Measurements from ENCODE around the gene GALNTL6. TPM values are rescaled to one million over a fixed set of nuclear protein-coding genes. Genes with fewer than 3 reads are reported as not detected.

The GALNTL6 gene
- total RNA-seq, 1 experiment from 2014 or later, result not detected

GRCh38 chr4:171956678-171957077, 143.5 kb downstream of the GALNTL6 start:
- no peak overlapping the region for H2AFZ ChIP-seq
- CTCF ChIA-PET, result no interaction called here
- no peak overlapping the region for H3K4me2 ChIP-seq
- no peaks in the 10 kb centered on the region for H3K4me1 ChIP-seq (replicated peaks; ENCODE audit: insufficient read depth)
- H3K4me3 ChIP-seq, result no peak overlapping the region
- intact Hi-C loops (cut with micrococcal nuclease; ENCODE audit: unreplicated experiment), result no loop called here
- no peaks in the 10 kb centered on the region for H3F3A ChIP-seq (ENCODE audit: insufficient read depth, low read depth)
- no peaks in the 10 kb centered on the region for H3K79me2 ChIP-seq (ENCODE audit: low read depth)
- no peaks in the 10 kb centered on the region for H3K9me2 ChIP-seq (ENCODE audit: insufficient read depth)
- no peak for TF ChIP-seq EZH2 (IDR thresholded peaks at IDR 0.05; ENCODE audit: low read depth)
- TF ChIP-seq, protein P1, sequence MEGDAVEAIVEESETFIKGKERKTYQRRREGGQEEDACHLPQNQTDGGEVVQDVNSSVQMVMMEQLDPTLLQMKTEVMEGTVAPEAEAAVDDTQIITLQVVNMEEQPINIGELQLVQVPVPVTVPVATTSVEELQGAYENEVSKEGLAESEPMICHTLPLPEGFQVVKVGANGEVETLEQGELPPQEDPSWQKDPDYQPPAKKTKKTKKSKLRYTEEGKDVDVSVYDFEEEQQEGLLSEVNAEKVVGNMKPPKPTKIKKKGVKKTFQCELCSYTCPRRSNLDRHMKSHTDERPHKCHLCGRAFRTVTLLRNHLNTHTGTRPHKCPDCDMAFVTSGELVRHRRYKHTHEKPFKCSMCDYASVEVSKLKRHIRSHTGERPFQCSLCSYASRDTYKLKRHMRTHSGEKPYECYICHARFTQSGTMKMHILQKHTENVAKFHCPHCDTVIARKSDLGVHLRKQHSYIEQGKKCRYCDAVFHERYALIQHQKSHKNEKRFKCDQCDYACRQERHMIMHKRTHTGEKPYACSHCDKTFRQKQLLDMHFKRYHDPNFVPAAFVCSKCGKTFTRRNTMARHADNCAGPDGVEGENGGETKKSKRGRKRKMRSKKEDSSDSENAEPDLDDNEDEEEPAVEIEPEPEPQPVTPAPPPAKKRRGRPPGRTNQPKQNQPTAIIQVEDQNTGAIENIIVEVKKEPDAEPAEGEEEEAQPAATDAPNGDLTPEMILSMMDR (conservative IDR thresholded peaks at IDR 0.05), result no peak
- POLR2A ChIA-PET (ENCODE audit: unreplicated experiment), result no interaction called here
- no peaks in the 10 kb centered on the region for H3K36me3 ChIP-seq (ENCODE audit: low read depth)
- DNase-seq, result no peak
- H3K27ac ChIP-seq, result no peak overlapping the region
- no peaks in the 10 kb centered on the region for H4K20me1 ChIP-seq (ENCODE audit: insufficient read depth)
- H3K9me3 ChIP-seq (ENCODE audit: insufficient read depth, low read depth), result no peaks in the 10 kb centered on the region
- BruUV-seq (replicated peaks), result no TSS peak
- H3K27me3 ChIP-seq (ENCODE audit: insufficient read depth, low read depth), result no peaks in the 10 kb centered on the region

GRCh38 chr4:171962110-171962509, 148.9 kb downstream of the GALNTL6 start:
- no TSS peak for BruUV-seq (replicated peaks)
- Histone ChIP-seq H3K27ac (no peak overlapping the region), H3K4me2 (no peak overlapping the region), H3K27me3 (ENCODE audit: insufficient read depth, low read depth) (no peaks in the 10 kb centered on the region), H3K79me2 (ENCODE audit: low read depth) (no peaks in the 10 kb centered on the region), H3F3A (ENCODE audit: insufficient read depth, low read depth) (no peaks in the 10 kb centered on the region), H3K9me2 (ENCODE audit: insufficient read depth) (no peaks in the 10 kb centered on the region), H3K4me3 (no peak overlapping the region), H4K20me1 (ENCODE audit: insufficient read depth) (no peaks in the 10 kb centered on the region), H3K9me3 (ENCODE audit: insufficient read depth, low read depth) (no peaks in the 10 kb centered on the region), H2AFZ (no peak overlapping the region), H3K36me3 (ENCODE audit: low read depth) (no peaks in the 10 kb centered on the region), H3K4me1 (replicated peaks; ENCODE audit: insufficient read depth) (no peaks in the 10 kb centered on the region)
- intact Hi-C loops (cut with micrococcal nuclease; ENCODE audit: unreplicated experiment), result no loop called here
- no peak for DNase-seq
- POLR2A ChIA-PET (ENCODE audit: unreplicated experiment), result no interaction called here
- no peak for TF ChIP-seq EZH2 (IDR thresholded peaks at IDR 0.05; ENCODE audit: low read depth)
- TF ChIP-seq, protein P1 (conservative IDR thresholded peaks at IDR 0.05), result no peak
- CTCF ChIA-PET, result no interaction called here

- H3K79me2 ChIP-seq (ENCODE audit: low read depth), result no peaks in the 10 kb centered on the region
- no peak overlapping the region for H3K4me3 ChIP-seq
- BruUV-seq (replicated peaks), result no TSS peak
- H3F3A ChIP-seq (ENCODE audit: insufficient read depth, low read depth), result no peaks in the 10 kb centered on the region
- H3K27me3 ChIP-seq (ENCODE audit: insufficient read depth, low read depth), result no peaks in the 10 kb centered on the region
- H3K9me2 ChIP-seq (ENCODE audit: insufficient read depth), result no peaks in the 10 kb centered on the region
- no peaks in the 10 kb centered on the region for H3K4me1 ChIP-seq (replicated peaks; ENCODE audit: insufficient read depth)
- no peak for DNase-seq
- no peak overlapping the region for H2AFZ ChIP-seq
- POLR2A ChIA-PET (ENCODE audit: unreplicated experiment), result no interaction called here
- H3K36me3 ChIP-seq (ENCODE audit: low read depth), result no peaks in the 10 kb centered on the region
- TF ChIP-seq, protein P1 (conservative IDR thresholded peaks at IDR 0.05), result no peak
- TF ChIP-seq EZH2 (IDR thresholded peaks at IDR 0.05; ENCODE audit: low read depth), result no peak
- no peak overlapping the region for H3K4me2 ChIP-seq
- intact Hi-C loops (cut with micrococcal nuclease; ENCODE audit: unreplicated experiment), result no loop called here
- H3K9me3 ChIP-seq (ENCODE audit: insufficient read depth, low read depth), result no peaks in the 10 kb centered on the region
- CTCF ChIA-PET, result no interaction called here
- H4K20me1 ChIP-seq (ENCODE audit: insufficient read depth), result no peaks in the 10 kb centered on the region
- no peak overlapping the region for H3K27ac ChIP-seq
Observed at GRCh38 chr4:171966356-171966755, 153.2 kb downstream of the GALNTL6 start.
